HCT116 (cell line): ENCODE results near the gene TMEM106C. TPM values are rescaled to one million over a fixed set of nuclear protein-coding genes. Genes with fewer than 3 reads are reported as not detected.

Source experiments
- ATAC-seq: fragments of 200-7000 bp; cut with Tn5 transposase; 2 replicates; pipeline ENCODE4 v1.9.1; 2020; ENCODE audit warnings: mild to moderate bottlenecking, moderate library complexity
- BruUV-seq: library from RNA; stranded (reverse); fragments of 400-500 nt; replicated peaks from 2 replicates; lab custom pipeline; 2021; lab: Mats Ljungman, UMichigan
- CTCF ChIA-PET: fragments of 300-600 bp; sonication (Branson Sonifier 250); formaldehyde crosslinking; loops from one replicate; lab custom pipeline; 2021; ENCODE audit warnings: antibody characterized with exemption; lab: Charles Lee
- POLR2A ChIA-PET: fragments of 300-600, 350-600 bp; sonication (Branson Sonifier 250); formaldehyde crosslinking; loops from one replicate; lab custom pipeline; 2021; ENCODE audit warnings: antibody characterized with exemption; lab: Charles Lee
- RAD21 ChIA-PET, 2 experiments: fragments of 300-600 bp; sonication (Branson Sonifier 250); formaldehyde crosslinking; loops; one replicate each; lab custom pipeline; 2023; ENCODE audit warnings: low total read pairs in 2 of 2; ENCODE audit not compliant: uncharacterized antibody in 2 of 2, unreplicated experiment in 2 of 2, low non-redundant PET in 1 of 2; lab: Charles Lee
- DNase-seq: peaks from one replicate; pipeline ENCODE4 v3.0.0-alpha.2; 2010; ENCODE audit warnings: low read depth, low spot score
- H2AFZ ChIP-seq: fragments of 200-600 bp; shearing (Covaris generic), sonication (generic); 2 replicates; pipeline ENCODE4 v1.6.1; 2017; ENCODE audit warnings: low read depth, mixed run types, mixed read lengths, antibody characterized with exemption, low read length; ENCODE audit not compliant: poor library complexity, severe bottlenecking
- H3K27ac ChIP-seq: 2 replicates; pipeline ENCODE4 v1.5.1; 2012; ENCODE audit warnings: low read depth, low read length
- H3K27me3 ChIP-seq: fragments of 200-600 bp; sonication (generic); 2 replicates; pipeline ENCODE4 v1.6.1; 2016; ENCODE audit warnings: mixed run types, low read length, mixed read lengths; ENCODE audit not compliant: insufficient read depth
- H3K36me3 ChIP-seq, 2 experiments: fragments of 200-500 bp in 1 of 2; fragments of 200-600 bp in 1 of 2; sonication (Bioruptor generic) in 1 of 2; sonication (generic) in 1 of 2; 2 replicates each; pipeline versions ENCODE4 v1.5.1 to v1.6.1; 2014 to 2016; ENCODE audit warnings: low read length in 2 of 2, inconsistent platforms in 1 of 2, mixed read lengths in 1 of 2, mixed run types in 1 of 2; ENCODE audit not compliant: insufficient read depth in 2 of 2, control insufficient read depth in 1 of 2
- H3K4me1 ChIP-seq, 2 experiments: fragments of 200-600 bp in 1 of 2; sonication (generic) in 1 of 2; 2 replicates each; pipeline versions ENCODE4 v1.5.1 to v1.6.1; 2012 to 2017; ENCODE audit warnings: low read length in 2 of 2, inconsistent platforms in 1 of 2, mild to moderate bottlenecking in 1 of 2, mixed read lengths in 1 of 2, mixed run types in 1 of 2, moderate library complexity in 1 of 2; ENCODE audit not compliant: insufficient read depth in 2 of 2, control insufficient read depth in 1 of 2
- H3K4me2 ChIP-seq: fragments of 200-600 bp; sonication (generic); 2 replicates; pipeline ENCODE4 v1.6.1; 2017; ENCODE audit warnings: mixed run types, low read length, mixed read lengths
- H3K4me3 ChIP-seq, 2 experiments: fragments of 200-600 bp in 1 of 2; sonication (generic) in 1 of 2; replicated peaks in 1 of 2; 2 replicates each; pipeline ENCODE4 v1.5.1; 2011 to 2016; ENCODE audit warnings: low read length in 2 of 2, control low read depth in 1 of 2, low read depth in 1 of 2, mild to moderate bottlenecking in 1 of 2, mixed read lengths in 1 of 2, mixed run types in 1 of 2
- H3K79me2 ChIP-seq: fragments of 200-600 bp; sonication (generic); 2 replicates; pipeline ENCODE4 v1.6.1; 2017; ENCODE audit warnings: mild to moderate bottlenecking, mixed run types, low read length, moderate library complexity, mixed read lengths; ENCODE audit not compliant: insufficient read depth
- H3K9ac ChIP-seq: fragments of 200-600 bp; sonication (generic); 2 replicates; pipeline ENCODE4 v1.6.1; 2016; ENCODE audit warnings: low read length, mixed read lengths
- H3K9me2 ChIP-seq: fragments of 200-600 bp; sonication (generic), shearing (Covaris generic); 2 replicates; pipeline ENCODE4 v1.6.1; 2017; ENCODE audit warnings: mixed run types, mild to moderate bottlenecking, moderate library complexity; ENCODE audit not compliant: insufficient read depth
- H3K9me3 ChIP-seq, 2 experiments: fragments of 200-500 bp in 1 of 2; fragments of 200-600 bp in 1 of 2; sonication (Bioruptor generic) in 1 of 2; sonication (generic) in 1 of 2; 2 replicates each; pipeline ENCODE4 v1.6.1; 2014 to 2017; ENCODE audit warnings: low read length in 2 of 2, mixed read lengths in 2 of 2, inconsistent platforms in 1 of 2, low read depth in 1 of 2, mild to moderate bottlenecking in 1 of 2, mixed run types in 1 of 2, moderate library complexity in 1 of 2; ENCODE audit not compliant: control insufficient read depth in 1 of 2, insufficient read depth in 1 of 2
- H4K20me1 ChIP-seq: fragments of 200-600 bp; sonication (generic), shearing (Covaris generic); 2 replicates; pipeline ENCODE4 v1.6.1; 2017; ENCODE audit warnings: mixed run types, mild to moderate bottlenecking, moderate library complexity; ENCODE audit not compliant: insufficient read depth
- ATF3 ChIP-seq: IDR thresholded peaks from 2 replicates; pipeline ENCODE4 v1.6.1; 2012
- CTCF ChIP-seq, 3 experiments: fragments of 200-600 bp in 1 of 3; sonication (generic) in 1 of 3; IDR thresholded peaks in 2 of 3; conservative IDR thresholded peaks in 1 of 3; 2 replicates each; pipeline ENCODE4 v1.5.1; 2012 to 2017; ENCODE audit warnings: low read depth in 2 of 3, low read length in 2 of 3, antibody characterized with exemption in 1 of 3, borderline replicate concordance in 1 of 3, control low read depth in 1 of 3, mild to moderate bottlenecking in 1 of 3, mixed read lengths in 1 of 3, mixed run types in 1 of 3, moderate library complexity in 1 of 3; ENCODE audit not compliant: insufficient read depth in 1 of 3
- RAD21 ChIP-seq: IDR thresholded peaks from 2 replicates; pipeline ENCODE4 v1.6.1; 2012; ENCODE audit warnings: low read depth, mild to moderate bottlenecking
- SIN3A ChIP-seq: IDR thresholded peaks from 2 replicates; pipeline ENCODE4 v1.6.1; 2012; ENCODE audit warnings: low read depth
- ZFX ChIP-seq: fragments of 450-650 bp; IDR thresholded peaks from 2 replicates; pipeline ENCODE4 v1.6.1; 2017
- intact Hi-C: fragments of 100-400 bp; cut with micrococcal nuclease; formaldehyde crosslinking; loops from 2 replicates; pipeline ENCODE4 v1.10.0; 2022
- total RNA-seq: library from RNA; stranded (reverse); gene quantifications from one replicate; pipeline ENCODE4 v1.2.1, GENCODE V29; 2021; ENCODE audit not compliant: unreplicated experiment

The TMEM106C gene
- total RNA-seq, 1 experiment from 2014 or later = 94.7 TPM

- intact Hi-C loops = loop anchor here (5.0 to 10.0 kb wide), 2 partner anchors 223 to 675 kb away; no protein-coding TSS in a partner anchor
These were observed 21.4 kb upstream of the TMEM106C start for GRCh38 chr12:47941871-47942613.

More at GRCh38 chr12:47941871-47942613, 21.4 kb upstream of the TMEM106C start:
- Histone ChIP-seq H3K4me1 (peaks cover 0 to 40% of the 10 kb centered on the region in 2 experiments; a peak in 2 of 4 replicates), H3K36me3 (no peaks in the 10 kb centered on the region), H3K9me3 (no peaks in the 10 kb centered on the region), H3K4me3 (no peak overlapping the region), H4K20me1 (no peaks in the 10 kb centered on the region), H2AFZ (no peak overlapping the region), H3K9me2 (no peaks in the 10 kb centered on the region), H3K79me2 (no peaks in the 10 kb centered on the region), H3K4me2 (no peak overlapping the region), H3K9ac (no peak overlapping the region), H3K27me3 (no peaks in the 10 kb centered on the region), H3K27ac (no peak overlapping the region)
- ATAC-seq = peak; percentile 91
- DNase-seq = no peak
- CTCF ChIA-PET = interaction anchor here (0.6 to 0.8 kb wide), 2 partner anchors 37 to 1032 kb away, joined by 3 to 5 read pairs; partner anchors contain the start of gene VDR
- POLR2A ChIA-PET = no interaction called here
- BruUV-seq = no TSS peak
- RAD21 ChIA-PET = interaction anchor here in 1 of 2 experiments (0.9 kb wide), 1 partner anchor 37 kb away, joined by 3 read pairs; the partner anchor contains the start of gene VDR
- TF ChIP-seq ATF3 (no peak), CTCF (IDR thresholded peaks at IDR 0.05 in 2 of 3, conservative IDR thresholded peaks at IDR 0.05 in 1 of 3; ENCODE audit: borderline replicate concordance in 1 of 3, insufficient read depth in 1 of 3, low read depth in 2 of 3, low read length in 2 of 3) (peak in 2 of 3 experiments; percentile 47 to 60; a peak in 4 of 6 replicates), RAD21 (peak; percentile 39), SIN3A (no peak), ZFX (no peak)
